Panc1 (cell line): ENCODE data around the gene NOC2L.

Experiments
- CTCF ChIP-seq: fragments of 450-650 bp; IDR thresholded peaks from 2 replicates; pipeline ENCODE4 v1.5.1; 2017; ENCODE audit warnings: mild to moderate bottlenecking
- POLR2AphosphoS5 ChIP-seq: IDR thresholded peaks from 2 replicates; pipeline ENCODE4 v1.6.1; 2012; ENCODE audit warnings: mild to moderate bottlenecking, low read depth, low read length, moderate library complexity
- REST ChIP-seq, 2 experiments: IDR thresholded peaks; 2 replicates each; pipeline ENCODE4 v1.6.1; 2011 to 2012; ENCODE audit warnings: low read depth in 2 of 2, control low read depth in 1 of 2, low read length in 1 of 2, mild to moderate bottlenecking in 1 of 2, moderate library complexity in 1 of 2; ENCODE audit not compliant: insufficient read depth in 1 of 2
- TCF7L2 ChIP-seq: IDR thresholded peaks from 2 replicates; pipeline ENCODE4 v1.6.1; 2011; ENCODE audit warnings: mild to moderate bottlenecking, low read depth, low read length, inconsistent platforms

GRCh38 chr1:934991-935750 is 23.9 kb downstream of the NOC2L start:
- TF ChIP-seq CTCF, result no peak
- TF ChIP-seq POLR2AphosphoS5, result no peak
- no peak for TF ChIP-seq REST (IDR thresholded peaks at IDR 0.05; ENCODE audit: insufficient read depth in 1 of 2, low read depth in 2 of 2, low read length in 1 of 2)
- TF ChIP-seq TCF7L2, result no peak
